H1 (cell line): ENCODE data around the gene HOXB3. TPM values are rescaled to one million over a fixed set of nuclear protein-coding genes. Genes with fewer than 3 reads are reported as not detected.
A peak's percentile ranks its signal among the peaks of the same experiment; 100 is the strongest.

Experiments used
- CREB1 ChIP-seq: IDR thresholded peaks from 2 replicates; pipeline ENCODE4 v1.6.1; 2012; ENCODE audit warnings: inconsistent platforms
- RNF2 ChIP-seq: fragments of 200-900, 300-1000 bp; sonication (generic); IDR thresholded peaks from 2 replicates; pipeline ENCODE4 v1.7.1; 2016; ENCODE audit warnings: borderline replicate concordance, low read depth, mild to moderate bottlenecking, antibody characterized with exemption, low read length; ENCODE audit not compliant: poor library complexity, severe bottlenecking; ENCODE audit errors: missing control alignments
- USF2 ChIP-seq: IDR thresholded peaks from 2 replicates; pipeline ENCODE4 v1.6.1; 2011; ENCODE audit warnings: low read length, improper control_type of control experiment
- polyA plus RNA-seq, 7 experiments: library from polyadenylated mRNA; depleted of rRNA in 3 of 7; stranded (reverse) in 5 of 7; unstranded in 2 of 7; fragments of >200 nt in 5 of 7; fragments of 200-250 nt in 2 of 7; gene quantifications; 1 replicate in 5 of 7; 2 replicates in 1 of 7; 4 replicates in 1 of 7; pipeline versions ENCODE4 v1.2.1 to v1.2.3, GENCODE V29; 2011 to 2013; ENCODE audit warnings: missing spikeins in 2 of 7, mixed read lengths in 2 of 7
- total RNA-seq: library from RNA; stranded (reverse); fragmentation: NEBNext Ultra II Directional; extraction: Animal tissue kit (Norgen Biotek cat#: 25700); gene quantifications from 2 replicates; pipeline ENCODE4 v1.2.1, GENCODE V29; 2021

The HOXB3 gene
- total and polyA plus RNA-seq, 2 of the 8 experiments (the other 6 are each of a cell fraction or from before 2014, with no cell fraction given) = not detected

- TF ChIP-seq CREB1 (no peak), RNF2 (peak; percentile 91), USF2 (peak; percentile 74)
- TF ChIP-seq, all 59 proteins: peak for 5
Observed at GRCh38 chr17:48547808-48548522, 42.1 kb downstream of the HOXB3 start (continued).
